Left lung (tissue), 10 donors: Measurements from ENCODE around the gene TXNL1. TPM values are rescaled to one million over a fixed set of nuclear protein-coding genes. Genes with fewer than 3 reads are reported as not detected.
"Not testable (repeated sequence)": the region's sequence is repeated elsewhere in the genome, so short reads cannot be mapped to it uniquely, and the experiment has no call there.

ENCODE experiments used
- ATAC-seq: fragments of 200-7000 bp; cut with Tn5 transposase; one replicate; pipeline ENCODE4 v1.9.1; 2020; ENCODE audit warnings: moderate library complexity
- DNase-seq, 4 donors: peaks; one replicate each; pipeline ENCODE4 v3.0.0-alpha.2; 2013 to 2020
- H3K27ac ChIP-seq, 2 donors: fragments of 200-600 bp; sonication (generic) in 1 of 2; one replicate each; pipeline versions ENCODE4 v1.5.0 to v1.8.0; 2020 to 2021
- H3K27me3 ChIP-seq, 2 donors: fragments of 200-600 bp; sonication (generic) in 1 of 2; one replicate each; pipeline versions ENCODE4 v1.5.0 to v1.8.0; 2020 to 2021
- H3K36me3 ChIP-seq, 2 donors: fragments of 200-600 bp; sonication (generic) in 1 of 2; one replicate each; pipeline versions ENCODE4 v1.5.0 to v1.8.0; 2020 to 2021
- H3K4me1 ChIP-seq, 2 donors: fragments of 200-600 bp; one replicate each; pipeline ENCODE4 v1.8.0; 2021
- H3K4me3 ChIP-seq, 2 donors: fragments of 200-600 bp; sonication (generic) in 1 of 2; one replicate each; pipeline versions ENCODE4 v1.5.0 to v1.8.0; 2020 to 2021; ENCODE audit warnings: mild to moderate bottlenecking in 1 of 2
- H3K9me3 ChIP-seq, 2 donors: fragments of 200-600 bp; sonication (generic) in 1 of 2; one replicate each; pipeline versions ENCODE4 v1.5.0 to v1.8.0; 2020 to 2021
- CTCF ChIP-seq, 2 donors: fragments of 200-600 bp; sonication (generic) in 1 of 2; IDR thresholded peaks; one replicate each; pipeline versions ENCODE4 v1.5.0 to v1.8.0; 2021; ENCODE audit warnings: antibody characterized with exemption in 2 of 2
- intact Hi-C, 2 donors: fragments of 100-400 bp; cut with DNase I; formaldehyde crosslinking; loops; one replicate each; pipeline versions ENCODE4 v1.11.2 to v1.14.2; 2022
- polyA plus RNA-seq, 6 donors: library from polyadenylated mRNA; unstranded; fragments of 120-200 nt; gene quantifications; one replicate each; pipeline ENCODE4 v1.2.1, GENCODE V29; 2013; ENCODE audit not compliant: insufficient read length in 6 of 6
- total RNA-seq, 2 donors: library from RNA; stranded (reverse); fragmentation: NEBNext Ultra II Directional; extraction: Animal tissue kit (Norgen Biotek cat#: 25700); gene quantifications; one replicate each; pipeline ENCODE4 v1.2.1, GENCODE V29; 2021
- donor health status: DM: no; HTN: yes; CAD: no.
- donor health status: DM: no; HTN: no; CAD: no.

The TXNL1 gene
- total and polyA plus RNA-seq, 8 donors: 54.3 to 120 (median 105) TPM

- no peak for TF ChIP-seq CTCF (IDR thresholded peaks at IDR 0.05)
- ATAC-seq: no peak
These were observed 23.1 kb upstream of the TXNL1 start for GRCh38 chr18:56661360-56662062.

GRCh38 chr18:56660655-56661054, 22.3 kb upstream of the TXNL1 start:
- H3K27me3 ChIP-seq: no peaks in the 10 kb centered on the region
- ATAC-seq (no peak), DNase-seq (no peak)
- TF ChIP-seq CTCF (IDR thresholded peaks at IDR 0.05): no peak
- no peaks in the 10 kb centered on the region for H3K9me3 ChIP-seq
- H3K4me3 ChIP-seq: no peak overlapping the region
- H3K27ac ChIP-seq: no peak overlapping the region
- H3K36me3 ChIP-seq: no peaks in the 10 kb centered on the region
- intact Hi-C loops: no loop called here
- peaks cover 0 to 3% of the 10 kb centered on the region in 2 donors for H3K4me1 ChIP-seq

More at GRCh38 chr18:56661360-56662062, 23.1 kb upstream of the TXNL1 start:
- no peaks in the 10 kb centered on the region for H3K27me3 ChIP-seq
- no peaks in the 10 kb centered on the region for H3K36me3 ChIP-seq
- H3K4me1 ChIP-seq: no peaks in the 10 kb centered on the region
- intact Hi-C loops: no loop called here
- no peaks in the 10 kb centered on the region for H3K9me3 ChIP-seq
- DNase-seq: no peak
- no peak overlapping the region for H3K27ac ChIP-seq
- H3K4me3 ChIP-seq: no peak overlapping the region

- TF ChIP-seq CTCF (IDR thresholded peaks at IDR 0.05): no peak
- no peak overlapping the region for H3K4me3 ChIP-seq
- no peaks in the 10 kb centered on the region for H3K9me3 ChIP-seq
- ATAC-seq: no peak
- H3K36me3 ChIP-seq: no peaks in the 10 kb centered on the region
- intact Hi-C loops: no loop called here
- no peak overlapping the region for H3K27ac ChIP-seq
- DNase-seq: no peak
- H3K27me3 ChIP-seq: no peaks in the 10 kb centered on the region
- peaks cover 0 to 13% of the 10 kb centered on the region in 2 donors for H3K4me1 ChIP-seq
These were observed 20.7 kb upstream of the TXNL1 start for GRCh38 chr18:56659111-56659510.

GRCh38 chr18:56658261-56658660, 19.9 kb upstream of the TXNL1 start:
- Histone ChIP-seq H3K4me1 (peaks cover 0 to 15% of the 10 kb centered on the region in 2 donors), H3K9me3 (no peaks in the 10 kb centered on the region), H3K27me3 (no peaks in the 10 kb centered on the region), H3K36me3 (no peaks in the 10 kb centered on the region), H3K27ac (no peak overlapping the region), H3K4me3 (no peak overlapping the region)
- intact Hi-C loops: no loop called here
- DNase-seq (no peak), ATAC-seq (no peak)
- TF ChIP-seq CTCF (IDR thresholded peaks at IDR 0.05): no peak

GRCh38 chr18:56654280-56654679, 15.9 kb upstream of the TXNL1 start:
- H3K4me3 ChIP-seq, H3K27ac ChIP-seq, intact Hi-C loops, H3K27me3 ChIP-seq, H3K9me3 ChIP-seq, H3K36me3 ChIP-seq, DNase-seq, ATAC-seq: not testable (repeated sequence)
- H3K4me1 ChIP-seq: peaks cover 9 to 36% of the 10 kb centered on the region in 2 donors

GRCh38 chr18:56652802-56653201, 14.4 kb upstream of the TXNL1 start:
- TF ChIP-seq CTCF (IDR thresholded peaks at IDR 0.05): no peak
- intact Hi-C loops: no loop called here
- DNase-seq (no peak), ATAC-seq (no peak)
- Histone ChIP-seq H3K4me3 (peak overlapping the region in 1 of 2 donors; percentile 84), H3K9me3 (no peaks in the 10 kb centered on the region), H3K27ac (peak overlapping the region in 1 of 2 donors; percentile 13), H3K27me3 (no peaks in the 10 kb centered on the region), H3K36me3 (no peaks in the 10 kb centered on the region), H3K4me1 (peaks cover 9 to 36% of the 10 kb centered on the region in 2 donors)
